Caco-2 (cell line): ENCODE data around the gene C16orf95. TPM values are rescaled to one million over a fixed set of nuclear protein-coding genes. Genes with fewer than 3 reads are reported as not detected.
"Not testable (repeated sequence)": the region's sequence is repeated elsewhere in the genome, so short reads cannot be mapped to it uniquely, and the experiment has no call there.

Experiments
- BruUV-seq: library from RNA; stranded (reverse); fragments of 400-500 nt; replicated peaks from 2 replicates; lab custom pipeline; 2021; lab: Mats Ljungman, UMichigan
- CTCF ChIA-PET: fragments of 300-600 bp; sonication (Branson Sonifier 250); formaldehyde crosslinking; loops from one replicate; lab custom pipeline; 2022; ENCODE audit warnings: antibody characterized with exemption; lab: Charles Lee
- POLR2A ChIA-PET: fragments of 300-600 bp; sonication (Branson Sonifier 250); formaldehyde crosslinking; loops from one replicate; lab custom pipeline; 2022; ENCODE audit warnings: antibody characterized with exemption; lab: Charles Lee
- DNase-seq, 2 experiments: peaks; one replicate each; pipeline versions ENCODE4 v3.0.0 to v3.0.0-alpha.2; 2020 to 2022
- H3K27me3 ChIP-seq: replicated peaks from 2 replicates; pipeline ENCODE4 v1.6.0; 2011; ENCODE audit warnings: low read length; ENCODE audit not compliant: control insufficient read depth, insufficient read depth
- H3K36me3 ChIP-seq: 2 replicates; pipeline ENCODE4 v1.5.1; 2011; ENCODE audit warnings: low read length; ENCODE audit not compliant: control insufficient read depth, insufficient read depth
- H3K4me1 ChIP-seq: fragments of 250-450 bp; sonication (Bioruptor Pico); 2 replicates; pipeline ENCODE4 v1.5.1; 2020; ENCODE audit warnings: mild to moderate bottlenecking
- H3K4me3 ChIP-seq: 2 replicates; pipeline ENCODE4 v1.5.1; 2011; ENCODE audit warnings: low read depth, mild to moderate bottlenecking, control low read depth, low read length
- H3K9me3 ChIP-seq: fragments of 250-450 bp; sonication (Bioruptor Pico); 2 replicates; pipeline ENCODE4 v1.5.1; 2020; ENCODE audit warnings: mild to moderate bottlenecking, moderate library complexity
- H3K27ac Mint-ChIP-seq: one replicate; pipeline ENCODE4 v1.8.0; 2022; ENCODE audit warnings: mixed read lengths; ENCODE audit not compliant: unreplicated experiment
- H3K27me3 Mint-ChIP-seq: one replicate; pipeline ENCODE4 v1.8.0; 2022; ENCODE audit warnings: mixed read lengths; ENCODE audit not compliant: insufficient read depth, unreplicated experiment
- H3K36me3 Mint-ChIP-seq: one replicate; pipeline ENCODE4 v1.8.0; 2022; ENCODE audit warnings: mild to moderate bottlenecking, mixed read lengths; ENCODE audit not compliant: insufficient read depth, unreplicated experiment
- H3K4me1 Mint-ChIP-seq: one replicate; pipeline ENCODE4 v1.8.0; 2022; ENCODE audit warnings: low read depth, mixed read lengths; ENCODE audit not compliant: unreplicated experiment
- H3K4me3 Mint-ChIP-seq: one replicate; pipeline ENCODE4 v1.8.0; 2022; ENCODE audit warnings: mild to moderate bottlenecking, moderate library complexity, mixed read lengths; ENCODE audit not compliant: unreplicated experiment
- H3K9me3 Mint-ChIP-seq: one replicate; pipeline ENCODE4 v1.8.0; 2022; ENCODE audit warnings: mixed read lengths; ENCODE audit not compliant: unreplicated experiment
- CTCF ChIP-seq, 2 experiments: fragments of 200-600 bp in 1 of 2; IDR thresholded peaks; 1 replicate in 1 of 2; 2 replicates in 1 of 2; pipeline versions ENCODE4 v1.5.1 to v1.8.0; 2011 to 2022; ENCODE audit warnings: antibody characterized with exemption in 1 of 2, control low read depth in 1 of 2, inconsistent platforms in 1 of 2, low read depth in 1 of 2, low read length in 1 of 2, mild to moderate bottlenecking in 1 of 2, moderate library complexity in 1 of 2; ENCODE audit not compliant: insufficient read depth in 1 of 2, severe bottlenecking in 1 of 2, unreplicated experiment in 1 of 2
- intact Hi-C: fragments of 100-400 bp; cut with micrococcal nuclease; formaldehyde crosslinking; loops from one replicate; pipeline ENCODE4 v1.10.0; 2022; ENCODE audit not compliant: unreplicated experiment
- total RNA-seq: library from RNA; stranded (reverse); gene quantifications from 2 replicates; pipeline ENCODE4 v1.2.3, GENCODE V29; 2022

Gene C16orf95
- total RNA-seq, 1 experiment from 2014 or later: 4.4 TPM

DNA sequence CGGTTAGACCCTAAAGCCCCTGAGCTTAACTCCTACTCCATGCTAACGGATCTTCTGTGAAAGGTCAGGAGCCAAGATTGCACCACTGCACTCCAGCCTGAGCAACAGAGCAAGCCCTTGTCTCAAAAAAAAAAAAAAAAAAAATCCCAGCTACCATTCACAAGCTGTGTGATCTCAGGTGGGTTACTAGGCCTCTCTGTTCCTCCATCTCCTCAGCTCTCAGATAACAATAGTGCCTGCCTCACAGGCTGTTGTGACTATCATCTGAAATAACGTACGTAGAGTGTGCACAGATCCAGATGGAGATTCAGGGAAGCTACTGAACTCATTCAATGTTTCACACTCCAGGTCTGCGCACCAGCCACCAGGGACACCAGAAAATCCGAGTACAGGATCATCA is 57.8 kb downstream of the C16orf95 start:
- Histone ChIP-seq H3K36me3 (no peaks in the 10 kb centered on the region; the same call in 1 of the 2 replicates), H3K27me3 (no peaks in the 10 kb centered on the region), H3K9me3 (peaks cover 3% of the 10 kb centered on the region), H3K4me1 (no peaks in the 10 kb centered on the region), H3K4me3 (no peak overlapping the region)
- ChIA-PET CTCF (no interaction called here), POLR2A (no interaction called here)
- Mint-ChIP-seq H3K27me3 (peaks cover 4% of the 10 kb centered on the region), H3K4me1 (peaks cover under 1% of the 10 kb centered on the region), H3K4me3 (no peak overlapping the region), H3K36me3 (no peaks in the 10 kb centered on the region), H3K27ac (no peak overlapping the region), H3K9me3 (peaks cover 29% of the 10 kb centered on the region)
- no peak for DNase-seq
- no peak for TF ChIP-seq CTCF (IDR thresholded peaks at IDR 0.05; ENCODE audit: insufficient read depth in 1 of 2, low read depth in 1 of 2, low read length in 1 of 2, severe bottlenecking in 1 of 2, unreplicated experiment in 1 of 2)
- no TSS peak for BruUV-seq
- intact Hi-C loops: no loop called here

- H3K4me1 ChIP-seq, H3K9me3 ChIP-seq, H3K4me3 Mint-ChIP-seq, H3K36me3 ChIP-seq, H3K27me3 Mint-ChIP-seq, POLR2A ChIA-PET, CTCF ChIA-PET, H3K27me3 ChIP-seq, H3K36me3 Mint-ChIP-seq, BruUV-seq, H3K27ac Mint-ChIP-seq, DNase-seq, intact Hi-C loops, H3K4me1 Mint-ChIP-seq, H3K4me3 ChIP-seq: not testable (repeated sequence)
- peaks cover 29% of the 10 kb centered on the region for H3K9me3 Mint-ChIP-seq
Observed at GRCh38 chr16:87258653-87259052, 58.5 kb downstream of the C16orf95 start.

- intact Hi-C loops: no loop called here
- Histone ChIP-seq H3K36me3 (no peaks in the 10 kb centered on the region; the same call in 1 of the 2 replicates), H3K4me3 (no peak overlapping the region), H3K27me3 (no peaks in the 10 kb centered on the region), H3K4me1 (no peaks in the 10 kb centered on the region), H3K9me3 (no peaks in the 10 kb centered on the region; the same call in 1 of the 2 replicates)
- no TSS peak for BruUV-seq
- TF ChIP-seq CTCF (IDR thresholded peaks at IDR 0.05; ENCODE audit: insufficient read depth in 1 of 2, low read depth in 1 of 2, low read length in 1 of 2, severe bottlenecking in 1 of 2, unreplicated experiment in 1 of 2): no peak
- H3K9me3 Mint-ChIP-seq: peaks cover 17% of the 10 kb centered on the region
- no peaks in the 10 kb centered on the region for H3K36me3 Mint-ChIP-seq
- ChIA-PET POLR2A (no interaction called here), CTCF (no interaction called here)
- no peak overlapping the region for H3K4me3 Mint-ChIP-seq
- H3K27ac Mint-ChIP-seq: no peak overlapping the region
- DNase-seq: no peak
- no peaks in the 10 kb centered on the region for H3K4me1 Mint-ChIP-seq
- H3K27me3 Mint-ChIP-seq: peaks cover 6% of the 10 kb centered on the region
Observed at GRCh38 chr16:87255866-87256265, 61.3 kb downstream of the C16orf95 start.

DNA sequence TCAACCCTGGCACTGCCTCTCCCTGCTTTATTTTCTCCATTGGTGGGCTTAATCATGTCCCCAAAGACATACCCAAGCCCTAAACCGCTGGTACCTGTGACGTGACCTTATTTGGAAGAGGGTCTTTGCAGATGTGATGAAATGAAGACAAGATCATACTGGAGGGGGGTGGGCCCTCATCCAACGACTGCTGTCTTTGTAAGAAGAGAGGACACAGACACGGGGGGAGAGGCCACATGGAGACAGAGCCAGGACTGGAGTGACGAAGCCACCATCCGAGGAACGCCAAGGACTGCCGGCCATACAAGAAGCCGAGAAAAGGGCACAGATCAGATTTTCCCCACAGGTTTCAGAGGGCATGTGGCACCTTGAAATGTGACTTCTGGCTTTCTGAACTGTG is 62.5 kb downstream of the C16orf95 start:
- Histone ChIP-seq H3K9me3 (no peaks in the 10 kb centered on the region), H3K4me3 (no peak overlapping the region), H3K4me1 (no peaks in the 10 kb centered on the region), H3K36me3 (no peaks in the 10 kb centered on the region), H3K27me3 (no peaks in the 10 kb centered on the region)
- POLR2A ChIA-PET: no interaction called here
- Mint-ChIP-seq H3K9me3 (peaks cover 5% of the 10 kb centered on the region), H3K27me3 (peaks cover 6% of the 10 kb centered on the region), H3K27ac (no peak overlapping the region), H3K36me3 (no peaks in the 10 kb centered on the region), H3K4me1 (no peaks in the 10 kb centered on the region), H3K4me3 (no peak overlapping the region)
- CTCF ChIA-PET: no interaction called here
- DNase-seq: no peak
- BruUV-seq: no TSS peak
- intact Hi-C loops: no loop called here
- no peak for TF ChIP-seq CTCF (IDR thresholded peaks at IDR 0.05; ENCODE audit: insufficient read depth in 1 of 2, low read depth in 1 of 2, low read length in 1 of 2, severe bottlenecking in 1 of 2, unreplicated experiment in 1 of 2)
